Stomach (tissue), 4 donors: ENCODE results near the gene NPAS3.

Experiments
- POLR2A ChIP-seq, 4 donors: fragments of 450-650 bp; IDR thresholded peaks; one replicate each; pipeline ENCODE4 v1.6.1; 2016; ENCODE audit warnings: antibody characterized with exemption in 4 of 4, control low read depth in 2 of 4, mild to moderate bottlenecking in 1 of 4, moderate library complexity in 1 of 4
- POLR2AphosphoS5 ChIP-seq, 3 donors: sonication (generic); formaldehyde crosslinking; IDR thresholded peaks; one replicate each; pipeline ENCODE4 v1.6.1; 2016; ENCODE audit warnings: antibody characterized with exemption in 3 of 3
- TF ChIP-seq, protein P1 (sequence below), 7 experiments: fragments of 450-650 bp in 4 of 7; fragments of 200-600 bp in 3 of 7; sonication (generic) in 3 of 7; IDR thresholded peaks; one replicate each; pipeline ENCODE4 v1.5.1; 2016 to 2019; ENCODE audit warnings: antibody characterized with exemption in 7 of 7, control low read depth in 2 of 7, mild to moderate bottlenecking in 1 of 7

DNA sequence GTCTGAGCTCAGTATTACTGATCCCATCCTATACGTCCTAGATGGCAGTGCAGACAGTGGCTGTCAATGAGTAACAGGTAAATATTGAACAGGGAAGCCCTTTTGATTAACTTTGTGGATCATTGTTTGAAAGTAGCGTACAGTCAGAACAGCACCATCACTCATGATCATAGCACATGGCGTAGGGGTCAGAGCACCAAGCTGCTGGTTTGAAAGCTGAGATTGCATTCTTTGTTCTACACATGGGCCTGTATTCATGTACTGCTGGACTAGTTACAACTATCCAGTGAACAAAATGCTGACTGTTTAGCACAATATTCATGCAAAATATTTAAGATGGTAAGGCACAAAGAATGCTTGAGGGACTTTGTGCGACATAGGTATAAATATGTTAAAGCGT lies 131.8 kb downstream of the NPAS3 start:
- TF ChIP-seq, protein P1, sequence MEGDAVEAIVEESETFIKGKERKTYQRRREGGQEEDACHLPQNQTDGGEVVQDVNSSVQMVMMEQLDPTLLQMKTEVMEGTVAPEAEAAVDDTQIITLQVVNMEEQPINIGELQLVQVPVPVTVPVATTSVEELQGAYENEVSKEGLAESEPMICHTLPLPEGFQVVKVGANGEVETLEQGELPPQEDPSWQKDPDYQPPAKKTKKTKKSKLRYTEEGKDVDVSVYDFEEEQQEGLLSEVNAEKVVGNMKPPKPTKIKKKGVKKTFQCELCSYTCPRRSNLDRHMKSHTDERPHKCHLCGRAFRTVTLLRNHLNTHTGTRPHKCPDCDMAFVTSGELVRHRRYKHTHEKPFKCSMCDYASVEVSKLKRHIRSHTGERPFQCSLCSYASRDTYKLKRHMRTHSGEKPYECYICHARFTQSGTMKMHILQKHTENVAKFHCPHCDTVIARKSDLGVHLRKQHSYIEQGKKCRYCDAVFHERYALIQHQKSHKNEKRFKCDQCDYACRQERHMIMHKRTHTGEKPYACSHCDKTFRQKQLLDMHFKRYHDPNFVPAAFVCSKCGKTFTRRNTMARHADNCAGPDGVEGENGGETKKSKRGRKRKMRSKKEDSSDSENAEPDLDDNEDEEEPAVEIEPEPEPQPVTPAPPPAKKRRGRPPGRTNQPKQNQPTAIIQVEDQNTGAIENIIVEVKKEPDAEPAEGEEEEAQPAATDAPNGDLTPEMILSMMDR (IDR thresholded peaks at IDR 0.05), result no peak
- no peak for TF ChIP-seq POLR2A (IDR thresholded peaks at IDR 0.05)
- no peak for TF ChIP-seq POLR2AphosphoS5 (IDR thresholded peaks at IDR 0.05)
